Measurements from ENCODE around the gene PTPN4.

Gene PTPN4

GRCh38 chr2:119810049-119810630 lies 50.4 kb downstream of the PTPN4 start:
- no peak for DNase-seq

GRCh38 chr2:119814216-119814615 lies 54.5 kb downstream of the PTPN4 start:
- DNase-seq = no peak

GRCh38 chr2:119818792-119819191 lies 59.1 kb downstream of the PTPN4 start:
- DNase-seq = no peak

GRCh38 chr2:119819846-119820245 lies 60.1 kb downstream of the PTPN4 start:
- DNase-seq = no peak

GRCh38 chr2:119820275-119820674 lies 60.6 kb downstream of the PTPN4 start:
- DNase-seq = peak; percentile 42

- DNase-seq = no peak
Observed at GRCh38 chr2:119821266-119821665, 61.5 kb downstream of the PTPN4 start.

- DNase-seq = no peak
Observed at GRCh38 chr2:119823734-119824334, 64.1 kb downstream of the PTPN4 start.

- DNase-seq = no peak
Observed at GRCh38 chr2:119826370-119826961, 66.7 kb downstream of the PTPN4 start.

- no peak for DNase-seq
Observed at GRCh38 chr2:119827866-119828507, 68.3 kb downstream of the PTPN4 start.

- DNase-seq = no peak
Observed at GRCh38 chr2:119836455-119837142, 76.9 kb downstream of the PTPN4 start.

GRCh38 chr2:119837350-119837749 lies 77.6 kb downstream of the PTPN4 start:
- DNase-seq = no peak

- no peak for DNase-seq
Observed at GRCh38 chr2:119837759-119838158, 78.0 kb downstream of the PTPN4 start.

- DNase-seq = no peak
Observed at GRCh38 chr2:119838179-119838578, 78.5 kb downstream of the PTPN4 start.

GRCh38 chr2:119841550-119841949 lies 81.8 kb downstream of the PTPN4 start:
- DNase-seq = no peak

GRCh38 chr2:119846021-119846420 lies 86.3 kb downstream of the PTPN4 start:
- no peak for DNase-seq

- DNase-seq = no peak
Observed at GRCh38 chr2:119849838-119850565, 90.3 kb downstream of the PTPN4 start.

- DNase-seq = no peak
Observed at GRCh38 chr2:119852214-119852613, 92.5 kb downstream of the PTPN4 start.

- DNase-seq = no peak
Observed at GRCh38 chr2:119853777-119854399, 94.2 kb downstream of the PTPN4 start.

GRCh38 chr2:119856469-119856901 lies 96.8 kb downstream of the PTPN4 start:
- DNase-seq = no peak

- DNase-seq = no peak
Observed at GRCh38 chr2:119857742-119858141, 98.0 kb downstream of the PTPN4 start.

GRCh38 chr2:119859528-119859927 lies 99.8 kb downstream of the PTPN4 start:
- DNase-seq = no peak

GRCh38 chr2:119860924-119861323 lies 101.2 kb downstream of the PTPN4 start:
- DNase-seq = no peak

Data from kidney glomerular epithelial cell (primary cell).